Fibroblast of skin of right quadriceps (primary cell): ENCODE data around the gene CFAP68.
"Not testable (repeated sequence)": the region's sequence is repeated elsewhere in the genome, so short reads cannot be mapped to it uniquely, and the experiment has no call there.

Experiments
- DNase-seq: peaks from one replicate; pipeline ENCODE4 v3.0.0-alpha.2; 2013

Gene CFAP68

GRCh38 chr11:111918390-111919256 lies 39.3 kb downstream of the CFAP68 start, which contains the start of gene C11orf52:
Gene C11orf52 (plus strand): TSS chr11:111918913. CDS start chr11:111918973, 60 bp downstream.
- peak; percentile 60 for DNase-seq

- DNase-seq: no peak
Observed at GRCh38 chr11:111920908-111921307, 41.6 kb downstream of the CFAP68 start.

- DNase-seq: no peak
Observed at GRCh38 chr11:111921541-111922230, 42.3 kb downstream of the CFAP68 start.

GRCh38 chr11:111922803-111923202 lies 43.5 kb downstream of the CFAP68 start:
- DNase-seq: peak; percentile 90

GRCh38 chr11:111923351-111923788 lies 44.0 kb downstream of the CFAP68 start:
- DNase-seq: peak; percentile 84

- no peak for DNase-seq
Observed at GRCh38 chr11:111923951-111924350, 44.6 kb downstream of the CFAP68 start.

GRCh38 chr11:111925953-111926352 lies 46.6 kb downstream of the CFAP68 start:
- no peak for DNase-seq

- peak; percentile 96 for DNase-seq
Observed at GRCh38 chr11:111926505-111927391, 47.4 kb downstream of the CFAP68 start.

- DNase-seq: no peak
Observed at GRCh38 chr11:111930472-111930871, 51.1 kb downstream of the CFAP68 start.

GRCh38 chr11:111932611-111932950 lies 53.2 kb downstream of the CFAP68 start:
- no peak for DNase-seq

GRCh38 chr11:111933176-111933575 lies 53.8 kb downstream of the CFAP68 start:
- not testable (repeated sequence) for DNase-seq

GRCh38 chr11:111933872-111934271 lies 54.5 kb downstream of the CFAP68 start:
- DNase-seq: peak; percentile 46

- no peak for DNase-seq
Observed at GRCh38 chr11:111934306-111934705, 55.0 kb downstream of the CFAP68 start.
